ENCODE results near the gene KCNF1.

Gene KCNF1

DNA sequence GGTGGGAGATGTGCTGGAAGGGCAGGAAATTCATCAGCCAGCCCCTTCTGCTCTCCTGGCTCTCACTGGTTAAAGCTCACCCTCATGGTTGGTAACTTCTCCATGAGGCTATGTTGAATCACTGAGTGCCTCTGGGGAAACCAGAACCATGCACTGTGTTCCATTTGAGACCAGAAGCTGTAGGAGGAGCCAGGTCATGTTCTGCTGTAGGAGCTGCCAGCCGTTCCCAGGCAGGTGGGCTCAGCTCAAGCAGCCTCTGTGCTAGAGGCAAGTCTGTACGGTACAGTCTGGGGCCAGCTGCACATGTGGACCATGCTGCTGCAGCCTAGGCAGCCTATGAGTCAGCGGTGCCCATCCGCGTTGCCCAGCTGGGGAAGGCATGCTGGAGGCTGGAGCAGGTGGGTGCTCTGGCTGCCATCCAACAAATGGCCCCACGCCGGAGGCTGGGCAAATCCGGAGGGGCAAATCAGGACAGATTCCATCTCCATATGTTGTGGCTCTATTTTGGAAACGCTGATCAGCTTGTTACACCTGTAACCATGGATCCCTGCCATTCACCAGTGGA lies 22.0 kb upstream of the KCNF1 start:
- TF ChIP-seq ZFX (IDR thresholded peaks at IDR 0.05) = no peak
- TF ChIP-seq, protein P1, sequence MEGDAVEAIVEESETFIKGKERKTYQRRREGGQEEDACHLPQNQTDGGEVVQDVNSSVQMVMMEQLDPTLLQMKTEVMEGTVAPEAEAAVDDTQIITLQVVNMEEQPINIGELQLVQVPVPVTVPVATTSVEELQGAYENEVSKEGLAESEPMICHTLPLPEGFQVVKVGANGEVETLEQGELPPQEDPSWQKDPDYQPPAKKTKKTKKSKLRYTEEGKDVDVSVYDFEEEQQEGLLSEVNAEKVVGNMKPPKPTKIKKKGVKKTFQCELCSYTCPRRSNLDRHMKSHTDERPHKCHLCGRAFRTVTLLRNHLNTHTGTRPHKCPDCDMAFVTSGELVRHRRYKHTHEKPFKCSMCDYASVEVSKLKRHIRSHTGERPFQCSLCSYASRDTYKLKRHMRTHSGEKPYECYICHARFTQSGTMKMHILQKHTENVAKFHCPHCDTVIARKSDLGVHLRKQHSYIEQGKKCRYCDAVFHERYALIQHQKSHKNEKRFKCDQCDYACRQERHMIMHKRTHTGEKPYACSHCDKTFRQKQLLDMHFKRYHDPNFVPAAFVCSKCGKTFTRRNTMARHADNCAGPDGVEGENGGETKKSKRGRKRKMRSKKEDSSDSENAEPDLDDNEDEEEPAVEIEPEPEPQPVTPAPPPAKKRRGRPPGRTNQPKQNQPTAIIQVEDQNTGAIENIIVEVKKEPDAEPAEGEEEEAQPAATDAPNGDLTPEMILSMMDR (conservative IDR thresholded peaks at IDR 0.05) = no peak
- H3K27ac ChIP-seq = no peak overlapping the region

DNA sequence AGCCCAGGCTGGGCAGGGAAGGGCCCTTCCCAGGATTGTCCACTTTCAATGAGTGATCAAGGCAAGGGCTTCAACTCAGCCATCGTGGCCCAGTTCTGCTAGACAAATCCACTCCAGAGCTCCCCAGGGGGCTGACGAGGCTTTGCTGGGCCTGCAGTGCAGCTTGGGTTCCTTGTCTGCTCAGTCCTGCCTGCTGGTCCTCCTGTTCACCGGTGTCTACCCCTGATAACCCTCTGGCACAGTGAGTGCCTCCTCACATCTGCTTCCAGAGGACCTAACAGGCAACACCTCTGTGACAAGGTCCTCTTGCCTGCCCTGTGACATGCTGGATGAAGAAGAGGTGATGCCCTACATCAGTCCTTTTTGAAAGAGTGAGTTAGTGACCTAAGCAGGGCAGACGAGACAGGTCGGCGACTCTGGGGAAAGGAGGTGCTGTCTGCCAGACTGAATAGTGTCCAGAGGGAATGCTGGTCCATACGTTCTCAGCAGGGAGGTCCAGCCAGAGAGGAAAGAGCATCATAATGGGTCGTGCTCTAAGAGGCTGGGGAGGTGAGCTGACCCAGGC lies 20.9 kb upstream of the KCNF1 start:
- no peak for TF ChIP-seq ZFX (IDR thresholded peaks at IDR 0.05)
- TF ChIP-seq, protein P1 (conservative IDR thresholded peaks at IDR 0.05) = no peak
- no peak overlapping the region for H3K27ac ChIP-seq

DNA sequence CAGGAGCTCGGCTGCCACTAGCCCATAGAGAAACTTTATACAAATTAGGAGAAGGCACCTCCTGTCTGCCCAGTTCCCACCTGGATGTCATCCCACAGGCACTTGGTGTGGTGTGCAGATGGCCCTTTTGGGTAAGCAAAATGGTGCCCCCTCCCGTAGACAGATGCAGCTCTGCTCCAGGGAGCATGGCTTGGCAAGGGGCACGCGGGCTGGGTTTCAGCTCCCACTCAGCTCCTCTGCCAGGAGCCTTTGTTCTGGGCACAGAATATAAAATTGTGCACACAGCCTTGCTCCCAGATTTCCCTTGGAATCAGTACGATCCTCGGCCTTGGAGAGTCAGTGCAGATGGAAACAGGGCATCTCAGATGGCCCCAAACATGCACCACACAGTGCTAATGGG lies 20.3 kb upstream of the KCNF1 start:
- H3K27ac ChIP-seq = no peak overlapping the region
- no peak for TF ChIP-seq ZFX (IDR thresholded peaks at IDR 0.05)
- TF ChIP-seq, protein P1 (conservative IDR thresholded peaks at IDR 0.05) = no peak

DNA sequence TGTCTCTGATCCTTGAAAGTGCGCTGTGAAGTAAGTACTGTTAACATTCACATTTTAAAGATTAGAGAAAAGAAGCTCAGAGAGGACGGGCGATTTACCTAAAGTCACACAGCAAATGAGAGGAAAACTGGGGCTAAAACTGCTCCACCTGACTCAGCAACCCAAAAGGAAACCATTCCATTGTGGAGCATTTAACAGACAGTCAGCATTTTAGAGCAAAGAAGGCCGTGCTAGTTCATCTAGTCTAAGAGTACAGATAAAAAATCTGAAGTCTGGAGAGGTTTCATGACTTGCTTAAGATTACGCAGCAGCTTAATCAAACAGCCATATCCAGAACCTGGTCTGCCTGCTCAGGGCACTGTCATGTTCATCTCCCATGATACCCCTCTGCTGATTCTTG lies 19.9 kb upstream of the KCNF1 start:
- TF ChIP-seq ZFX (IDR thresholded peaks at IDR 0.05) = no peak
- TF ChIP-seq, protein P1 (conservative IDR thresholded peaks at IDR 0.05) = no peak

DNA sequence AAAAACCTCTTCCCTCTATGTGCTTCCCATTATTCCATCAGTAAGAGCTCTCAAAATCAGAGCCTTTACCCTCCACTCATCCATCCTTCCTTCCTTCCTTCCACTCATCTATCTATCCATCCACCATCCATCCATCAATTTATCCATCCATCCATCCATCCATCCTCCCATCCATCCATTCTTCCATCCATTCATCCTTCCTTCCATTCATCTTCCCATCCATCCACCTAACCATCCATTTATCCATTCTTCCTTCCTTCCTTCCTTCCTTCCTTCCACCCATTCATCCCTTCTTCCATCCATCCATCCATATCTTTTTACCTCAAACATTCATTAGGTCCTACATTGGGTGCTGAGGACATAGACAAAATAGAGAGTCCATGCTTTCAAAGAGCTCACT lies 19.4 kb upstream of the KCNF1 start:
- TF ChIP-seq, protein P1 (conservative IDR thresholded peaks at IDR 0.05) = no peak
- TF ChIP-seq ZFX (IDR thresholded peaks at IDR 0.05) = no peak
- no peak overlapping the region for H3K27ac ChIP-seq

More for the DNA sequence above, 19.9 kb upstream of the KCNF1 start:
- no peak overlapping the region for H3K27ac ChIP-seq

DNA sequence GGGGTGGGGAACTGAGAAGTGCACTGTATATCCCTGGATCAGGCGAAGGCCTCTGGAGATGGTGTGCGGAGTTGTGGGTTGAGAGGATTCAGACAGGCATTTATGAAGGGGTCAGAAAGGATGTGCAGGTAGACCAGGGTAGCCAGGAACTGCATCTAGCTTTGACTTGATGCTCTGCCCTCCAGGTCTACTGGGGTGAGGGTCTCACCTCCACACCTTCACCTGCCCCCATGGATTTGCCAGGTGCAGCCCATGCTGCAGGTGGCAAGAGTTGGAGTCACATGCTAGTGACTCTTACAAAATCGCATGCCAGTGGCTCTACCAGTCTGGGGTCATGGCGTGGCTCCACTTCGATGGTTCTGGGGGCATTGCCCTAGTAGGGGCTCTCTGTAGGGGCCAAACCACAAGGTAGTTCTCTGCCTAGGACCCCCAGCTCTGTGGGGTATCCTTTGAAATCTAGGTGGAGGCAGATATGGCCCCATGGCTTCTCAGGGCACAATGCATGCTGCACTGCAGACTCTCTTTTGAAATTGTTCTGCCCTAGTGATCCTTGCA lies 18.9 kb upstream of the KCNF1 start:
- no peak overlapping the region for H3K27ac ChIP-seq
- TF ChIP-seq, protein P1 (conservative IDR thresholded peaks at IDR 0.05) = no peak
- no peak for TF ChIP-seq ZFX (IDR thresholded peaks at IDR 0.05)

DNA sequence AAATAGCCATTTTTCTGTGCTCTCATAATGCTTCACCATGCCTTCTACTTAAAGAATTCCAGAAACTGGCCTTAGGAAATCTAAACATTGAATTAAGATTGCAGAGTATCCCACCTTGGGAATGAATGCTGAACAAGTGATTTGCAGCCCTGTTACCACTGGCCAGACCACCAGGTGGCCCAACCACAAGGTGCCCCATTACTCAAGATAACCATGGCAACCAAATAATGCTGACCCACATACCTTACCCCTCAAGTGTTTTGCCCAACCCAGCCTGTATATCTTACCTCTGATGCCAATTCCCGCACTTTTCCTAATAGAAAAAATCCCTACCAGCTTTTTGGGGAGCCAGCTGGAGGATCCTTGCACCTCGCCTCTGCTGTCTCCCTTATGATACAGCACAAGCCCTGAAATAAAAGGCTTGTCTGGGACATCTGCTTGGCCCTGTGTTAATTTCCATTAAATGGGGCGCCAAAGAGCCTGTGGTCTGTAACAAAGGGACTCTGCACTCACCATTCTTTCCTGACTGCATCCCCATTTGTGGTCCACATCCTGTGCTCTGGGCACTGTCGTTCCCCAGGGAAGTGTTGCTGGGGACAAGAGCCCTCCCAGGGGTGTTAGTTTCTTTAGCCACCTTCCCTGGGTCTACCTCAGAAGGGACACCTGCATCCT lies 17.3 kb upstream of the KCNF1 start:
- TF ChIP-seq, protein P1 (conservative IDR thresholded peaks at IDR 0.05) = no peak
- TF ChIP-seq ZFX (IDR thresholded peaks at IDR 0.05) = no peak

More for the DNA sequence above, 17.3 kb upstream of the KCNF1 start:
- H3K27ac ChIP-seq = no peak overlapping the region
